CD1c-positive myeloid dendritic cell (primary cell): ENCODE data around the gene IP6K3.

ENCODE experiments used
- DNase-seq: peaks from one replicate; pipeline ENCODE4 v3.0.0-alpha.2; 2016; ENCODE audit errors: extremely low spot score

The IP6K3 gene

GRCh38 chr6:33723371-33724085, 23.2 kb downstream of the IP6K3 start:
- DNase-seq = no peak

GRCh38 chr6:33722103-33722623, 24.5 kb downstream of the IP6K3 start:
- no peak for DNase-seq

- DNase-seq = no peak
These were observed 25.2 kb downstream of the IP6K3 start for GRCh38 chr6:33721508-33721907.

DNA sequence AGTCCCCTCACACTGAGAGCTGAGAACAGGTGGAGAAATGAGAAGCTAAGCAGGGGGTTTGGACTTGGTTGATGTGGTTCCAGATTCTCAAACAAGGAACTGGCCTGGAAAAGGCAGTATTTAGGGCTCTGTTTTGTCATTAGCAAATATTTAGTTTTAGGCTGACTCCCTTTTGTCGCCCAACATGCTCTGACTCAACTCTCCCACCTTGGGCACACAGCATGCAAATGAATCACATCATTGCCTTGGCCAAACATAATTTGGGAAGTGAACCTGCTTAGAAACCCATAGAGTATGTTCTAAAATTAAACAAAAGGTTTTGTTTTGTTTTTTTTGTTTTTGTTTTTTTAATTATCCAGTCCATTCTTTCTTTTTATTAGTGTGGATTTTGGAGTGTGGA, 25.7 kb downstream of the IP6K3 start:
- peak; percentile 5 for DNase-seq

DNA sequence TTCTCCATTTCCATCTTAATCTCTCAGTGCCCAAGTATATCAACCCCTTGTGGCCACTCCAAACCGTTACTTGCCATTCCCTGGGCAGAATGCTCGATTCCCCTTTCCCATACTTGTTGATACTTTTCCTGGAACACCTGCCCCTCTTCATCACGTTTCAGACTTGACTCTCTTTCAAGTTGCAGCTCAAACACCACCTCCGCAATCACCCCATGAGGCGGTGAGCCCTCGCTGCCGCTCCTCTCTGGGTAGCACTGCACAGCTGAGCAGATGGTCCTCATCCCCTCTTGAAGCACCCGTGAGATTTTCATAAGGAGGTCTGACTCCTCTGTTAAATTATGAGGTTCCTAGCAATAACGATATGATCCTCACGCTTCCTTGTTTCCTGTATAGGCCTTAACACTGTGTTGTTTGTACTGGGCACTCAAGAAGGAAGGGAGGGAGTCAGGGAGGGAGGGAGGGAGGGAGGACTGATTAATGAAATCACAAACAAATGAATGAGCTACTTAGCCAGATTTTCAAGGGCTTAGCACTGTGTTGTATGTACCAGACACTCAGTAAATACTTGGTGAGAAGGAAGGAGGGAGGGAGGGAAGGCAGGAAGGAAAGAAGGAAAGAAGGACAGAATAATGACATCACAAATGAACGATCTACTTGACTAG, 27.2 kb downstream of the IP6K3 start:
- DNase-seq = no peak

DNA sequence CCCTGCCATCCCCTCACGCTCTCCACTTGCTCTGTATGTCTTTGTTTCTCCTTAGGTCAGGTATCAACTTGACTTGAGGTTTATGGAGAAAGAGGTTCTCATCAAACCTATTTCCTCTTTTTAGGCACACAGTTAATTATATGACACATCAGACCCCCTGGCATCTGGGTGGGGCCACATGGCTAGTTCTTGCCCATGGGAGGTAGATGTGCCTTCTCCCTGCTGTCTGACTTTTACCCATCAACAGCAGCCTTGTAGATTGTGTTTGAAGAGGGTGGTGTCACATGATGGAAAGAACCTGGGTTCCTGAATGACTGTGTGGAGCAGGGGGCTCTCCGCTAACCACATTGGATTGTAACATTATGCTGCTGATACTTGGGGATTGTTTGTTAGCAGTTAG, 28.0 kb downstream of the IP6K3 start:
- DNase-seq = no peak

GRCh38 chr6:33717934-33718455, 28.7 kb downstream of the IP6K3 start:
- no peak for DNase-seq

DNA sequence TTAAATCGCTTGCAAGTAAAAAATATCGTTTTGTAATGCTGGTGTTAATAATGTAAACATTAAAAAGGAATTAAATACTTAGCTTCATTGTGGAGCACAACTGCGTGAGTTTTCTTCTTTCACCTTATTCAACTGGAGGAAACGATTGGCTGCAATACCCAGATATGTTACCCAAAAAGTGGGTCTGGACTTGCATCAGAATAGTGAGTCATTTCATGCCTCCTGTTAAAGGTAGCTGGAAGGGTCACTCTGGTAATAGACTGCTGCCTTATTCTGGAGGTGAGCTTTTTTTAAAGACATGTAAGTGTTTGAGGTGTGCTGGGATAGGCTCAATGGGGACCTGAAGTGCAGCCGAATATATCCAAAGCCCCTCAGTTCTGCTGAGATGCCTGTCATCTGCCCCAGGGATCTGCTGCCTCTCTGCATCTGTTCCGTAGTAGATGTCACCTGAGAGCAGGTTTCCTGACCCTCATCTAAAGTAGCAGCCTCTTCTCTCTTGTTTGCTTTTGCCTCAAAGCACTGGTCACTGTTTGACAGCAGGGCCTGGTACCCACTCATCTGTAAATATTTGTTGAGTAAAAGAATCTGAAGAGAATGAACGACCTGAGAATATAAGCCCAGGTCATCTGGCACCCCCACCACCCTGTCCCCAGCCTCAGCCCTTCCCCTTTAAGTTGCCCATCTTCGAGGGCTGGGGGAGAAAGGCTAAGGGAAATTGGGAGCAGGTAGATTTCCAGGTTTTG, 29.6 kb downstream of the IP6K3 start:
- no peak for DNase-seq

DNA sequence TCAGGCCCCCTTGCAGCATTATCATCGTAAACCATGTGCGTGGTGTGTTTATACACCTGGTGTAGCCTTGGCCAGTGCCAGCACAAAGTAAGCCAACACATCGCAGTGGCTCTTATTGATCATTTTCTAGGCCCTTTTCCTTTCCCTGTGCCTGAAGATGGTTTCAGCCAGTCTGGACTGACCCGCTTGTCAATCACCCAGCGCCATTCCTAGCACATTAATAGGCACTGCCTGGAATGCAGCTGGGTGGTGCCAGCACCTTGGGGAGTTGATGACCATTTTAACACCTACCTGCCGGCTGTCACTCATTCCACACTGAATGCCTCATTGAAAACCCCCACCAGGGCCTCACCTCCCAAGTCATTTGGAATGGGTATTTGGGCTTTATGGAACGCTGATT, 30.3 kb downstream of the IP6K3 start:
- DNase-seq = no peak

DNA sequence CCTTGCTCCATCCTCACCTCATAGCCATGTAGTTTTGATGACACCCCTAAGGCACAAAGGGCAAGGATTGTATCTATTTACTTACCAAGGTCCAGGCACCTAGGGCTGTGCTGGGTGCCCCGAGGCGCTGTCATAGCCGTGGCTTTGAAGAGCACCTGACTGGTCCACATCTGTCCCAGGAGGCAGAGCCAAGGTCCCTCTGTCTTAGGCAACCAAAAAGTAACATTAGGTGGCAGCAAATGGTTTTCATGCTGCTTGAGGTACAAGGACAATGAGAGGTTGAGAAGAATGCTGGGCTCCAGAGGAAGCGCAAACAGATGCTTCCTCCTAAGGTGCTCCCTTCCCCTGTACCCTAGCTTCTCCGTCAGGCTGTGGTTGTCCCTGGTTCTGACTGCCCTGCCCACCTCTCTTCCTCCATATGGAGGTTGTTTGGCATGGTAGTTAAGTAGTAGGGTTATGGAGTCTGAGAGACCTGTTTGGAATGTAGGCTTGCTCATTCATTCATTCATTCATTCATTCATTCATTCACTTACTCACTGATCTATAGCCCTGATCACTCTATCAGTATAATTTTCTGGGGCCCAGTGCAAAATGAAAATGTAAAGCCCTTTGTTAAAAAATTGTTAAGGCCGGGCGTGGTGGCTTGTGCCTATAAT, 32.2 kb downstream of the IP6K3 start:
- DNase-seq = no peak

DNA sequence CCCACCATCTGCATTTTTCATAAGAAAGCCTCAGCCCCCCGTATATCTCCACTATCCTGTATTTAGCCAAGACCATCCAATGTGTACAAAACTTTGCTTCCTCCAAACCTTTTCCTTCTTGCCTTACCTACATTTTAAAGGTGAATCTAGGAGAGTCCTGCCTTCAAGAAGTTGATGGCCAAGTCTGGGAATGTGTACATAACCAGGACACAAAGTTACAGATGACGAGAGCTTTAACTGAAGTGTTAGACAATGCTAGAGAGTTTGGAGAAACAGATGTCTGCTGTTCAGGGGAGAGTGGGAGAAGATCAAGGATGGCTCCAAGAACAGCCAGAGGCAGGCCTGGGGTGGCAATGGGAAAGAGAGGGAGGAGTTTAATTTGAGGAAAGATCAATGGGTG, 32.9 kb downstream of the IP6K3 start:
- DNase-seq = no peak

DNA sequence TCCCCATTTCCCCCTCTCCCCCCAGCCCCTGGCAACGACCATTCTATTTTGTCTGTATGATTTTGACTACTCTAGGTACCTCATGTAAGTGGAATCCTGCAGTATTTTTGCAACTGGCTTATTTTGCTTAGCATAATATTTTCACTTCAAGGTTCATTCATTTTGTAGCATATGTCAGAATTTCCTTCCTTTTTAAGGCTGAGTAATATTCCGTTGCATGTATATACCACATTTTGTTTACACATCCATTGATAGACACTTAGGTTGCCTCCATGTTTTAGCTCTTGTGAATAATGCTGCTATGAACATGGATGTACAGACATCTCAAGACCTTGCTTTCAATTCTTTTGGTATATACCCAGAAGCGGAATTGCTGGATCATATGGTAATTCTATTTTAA, 33.8 kb downstream of the IP6K3 start:
- no peak for DNase-seq

- peak; percentile 100 for DNase-seq
These were observed 35.3 kb downstream of the IP6K3 start, which contains the start of gene UQCC2 for GRCh38 chr6:33711140-33712129. UQCC2 (minus strand) TSS chr6:33711700; CDS start chr6:33711686, 14 bp downstream.

- DNase-seq = no peak
These were observed 36.2 kb downstream of the IP6K3 start for GRCh38 chr6:33710296-33711121.

GRCh38 chr6:33709605-33710295, 37.0 kb downstream of the IP6K3 start:
- no peak for DNase-seq

DNA sequence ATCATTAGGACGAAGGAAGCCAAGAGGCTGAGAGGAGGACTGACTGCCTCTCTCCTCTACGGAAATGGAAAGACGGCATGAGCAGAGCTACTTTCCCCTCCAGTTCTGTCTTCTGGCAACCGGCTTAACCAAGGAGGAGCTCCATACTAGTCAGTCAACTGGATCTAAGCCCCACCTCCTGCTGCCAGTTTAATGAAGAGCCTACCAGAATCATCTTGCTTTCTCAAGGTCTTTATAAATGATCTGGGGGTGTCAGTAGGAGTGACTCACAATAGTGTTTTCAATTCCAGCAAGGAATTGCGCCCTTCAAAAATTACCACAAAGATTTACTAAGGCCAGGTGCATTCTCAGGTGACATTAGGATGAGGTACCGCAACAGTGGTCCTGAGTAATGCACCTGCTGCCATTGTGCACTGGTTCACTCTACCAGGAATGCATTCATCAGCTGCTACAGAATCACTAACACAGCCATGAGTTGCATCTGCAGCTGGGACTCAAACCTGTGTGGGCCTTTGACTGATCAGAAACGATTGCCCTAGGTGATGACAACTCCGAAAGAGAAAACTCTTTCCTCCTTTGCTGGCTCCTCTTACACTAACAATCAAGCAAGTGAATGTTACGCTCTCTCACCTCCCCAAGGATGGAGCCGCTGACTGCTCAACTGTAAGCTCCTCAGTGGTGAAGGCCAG, 38.0 kb downstream of the IP6K3 start:
- DNase-seq = no peak

GRCh38 chr6:33707771-33708170, 38.9 kb downstream of the IP6K3 start:
- no peak for DNase-seq

- no peak for DNase-seq
These were observed 40.6 kb downstream of the IP6K3 start for GRCh38 chr6:33705955-33706725.
